Activated CD4-positive, alpha-beta T cell treated with anti-CD3 and anti-CD28 coated beads, Interleukin-2, amount 10 ng/mL, durations not matched to agents 24 days and 14 days (primary cell): Measurements from ENCODE around the gene DDX4. TPM values are rescaled to one million over a fixed set of nuclear protein-coding genes. Genes with fewer than 3 reads are reported as not detected.
"Not testable (repeated sequence)": the region's sequence is repeated elsewhere in the genome, so short reads cannot be mapped to it uniquely, and the experiment has no call there.

Source experiments
- DNase-seq: peaks from one replicate; pipeline ENCODE4 v3.0.0; 2022
- H3K27ac Mint-ChIP-seq: one replicate; pipeline ENCODE4 v1.8.0; 2022; ENCODE audit warnings: mild to moderate bottlenecking, mixed read lengths
- H3K27me3 Mint-ChIP-seq: one replicate; pipeline ENCODE4 v1.8.0; 2022; ENCODE audit warnings: mixed read lengths
- H3K36me3 Mint-ChIP-seq: one replicate; pipeline ENCODE4 v1.8.0; 2022; ENCODE audit warnings: low read depth, mild to moderate bottlenecking, mixed read lengths
- H3K4me1 Mint-ChIP-seq: one replicate; pipeline ENCODE4 v1.8.0; 2021; ENCODE audit warnings: mixed read lengths
- H3K4me3 Mint-ChIP-seq: one replicate; pipeline ENCODE4 v1.8.0; 2022; ENCODE audit warnings: mild to moderate bottlenecking, moderate library complexity, mixed read lengths
- H3K9me3 Mint-ChIP-seq: one replicate; pipeline ENCODE4 v1.8.0; 2021; ENCODE audit warnings: mixed read lengths
- intact Hi-C: fragments of 100-400 bp; cut with micrococcal nuclease; formaldehyde crosslinking; loops from one replicate; pipeline ENCODE4 v1.15.1; 2023
- total RNA-seq: library from RNA; stranded (reverse); gene quantifications from 2 replicates; pipeline ENCODE4 v1.2.3, GENCODE V29; 2022

The DDX4 gene
- total RNA-seq, 1 donor from 2014 or later: 0.40 TPM

GRCh38 chr5:55712023-55712859, 25.6 kb upstream of the DDX4 start, which contains the start of gene SLC38A9:
Gene SLC38A9, minus strand, starts transcription at chr5:55712324. Its CDS starts 14,366 bp downstream, at chr5:55697958.
- Mint-ChIP-seq H3K4me1 (peaks cover 28% of the 10 kb centered on the region), H3K27ac (peak within 1 kb of the TSS; percentile 90), H3K9me3 (peaks cover 10% of the 10 kb centered on the region), H3K4me3 (peak within 1 kb of the TSS; percentile 97), H3K27me3 (no peaks in the 10 kb centered on the region), H3K36me3 (peaks cover 12% of the 10 kb centered on the region)
- intact Hi-C loops: loop anchor here (2.0 to 5.0 kb wide), 5 partner anchors 45 to 1461 kb away; no protein-coding TSS in a partner anchor
- DNase-seq: peak; percentile 98

GRCh38 chr5:55713871-55714270, 24.0 kb upstream of the DDX4 start:
- H3K4me3 Mint-ChIP-seq: no peak overlapping the region
- DNase-seq: no peak
- peaks cover 20% of the 10 kb centered on the region for H3K4me1 Mint-ChIP-seq
- H3K9me3 Mint-ChIP-seq: peaks cover 10% of the 10 kb centered on the region
- intact Hi-C loops: loop anchor here (2.0 to 5.0 kb wide), 5 partner anchors 43 to 1459 kb away; no protein-coding TSS in a partner anchor
- H3K36me3 Mint-ChIP-seq: peaks cover 5% of the 10 kb centered on the region
- H3K27me3 Mint-ChIP-seq: no peaks in the 10 kb centered on the region
- no peak overlapping the region for H3K27ac Mint-ChIP-seq

- Mint-ChIP-seq H3K27ac (no peak overlapping the region), H3K4me1 (peaks cover 17% of the 10 kb centered on the region), H3K4me3 (no peak overlapping the region), H3K27me3 (no peaks in the 10 kb centered on the region), H3K9me3 (peaks cover 10% of the 10 kb centered on the region), H3K36me3 (peaks cover 5% of the 10 kb centered on the region)
- no peak for DNase-seq
- intact Hi-C loops: loop anchor here (5.0 kb wide), 3 partner anchors 43 to 208 kb away; no protein-coding TSS in a partner anchor
Measured at GRCh38 chr5:55714339-55714738, 23.5 kb upstream of the DDX4 start.

GRCh38 chr5:55714749-55715148, 23.1 kb upstream of the DDX4 start:
- peaks cover 5% of the 10 kb centered on the region for H3K36me3 Mint-ChIP-seq
- peaks cover 17% of the 10 kb centered on the region for H3K4me1 Mint-ChIP-seq
- H3K27me3 Mint-ChIP-seq: no peaks in the 10 kb centered on the region
- H3K4me3 Mint-ChIP-seq: no peak overlapping the region
- intact Hi-C loops: loop anchor here (5.0 kb wide), 3 partner anchors 43 to 208 kb away; no protein-coding TSS in a partner anchor
- H3K9me3 Mint-ChIP-seq: peaks cover 10% of the 10 kb centered on the region
- no peak for DNase-seq
- no peak overlapping the region for H3K27ac Mint-ChIP-seq

GRCh38 chr5:55715519-55716078, 22.3 kb upstream of the DDX4 start:
- Mint-ChIP-seq H3K27ac (no peak overlapping the region), H3K36me3 (peaks cover 5% of the 10 kb centered on the region), H3K9me3 (peaks cover 10% of the 10 kb centered on the region), H3K4me1 (peaks cover 12% of the 10 kb centered on the region), H3K4me3 (no peak overlapping the region), H3K27me3 (peaks cover 4% of the 10 kb centered on the region)
- DNase-seq: no peak
- intact Hi-C loops: no loop called here

GRCh38 chr5:55719026-55719425, 18.8 kb upstream of the DDX4 start:
- H3K4me1 Mint-ChIP-seq, H3K4me3 Mint-ChIP-seq, H3K36me3 Mint-ChIP-seq, H3K27ac Mint-ChIP-seq, H3K27me3 Mint-ChIP-seq, intact Hi-C loops, DNase-seq: not testable (repeated sequence)
- peaks cover 20% of the 10 kb centered on the region for H3K9me3 Mint-ChIP-seq

GRCh38 chr5:55720188-55720703, 17.6 kb upstream of the DDX4 start:
- intact Hi-C loops: no loop called here

GRCh38 chr5:55724281-55724680, 13.6 kb upstream of the DDX4 start:
- Mint-ChIP-seq H3K27ac (no peak overlapping the region), H3K4me1 (peaks cover 10% of the 10 kb centered on the region), H3K9me3 (peaks cover 13% of the 10 kb centered on the region), H3K4me3 (no peak overlapping the region), H3K27me3 (peaks cover 4% of the 10 kb centered on the region), H3K36me3 (no peaks in the 10 kb centered on the region)
- intact Hi-C loops: no loop called here
- no peak for DNase-seq

More at GRCh38 chr5:55720188-55720703, 17.6 kb upstream of the DDX4 start:
- Mint-ChIP-seq H3K4me1 (peaks cover 10% of the 10 kb centered on the region), H3K4me3 (no peak overlapping the region), H3K27me3 (peaks cover 4% of the 10 kb centered on the region), H3K27ac (no peak overlapping the region), H3K36me3 (peaks cover 5% of the 10 kb centered on the region), H3K9me3 (peaks cover 23% of the 10 kb centered on the region)
- DNase-seq: no peak

GRCh38 chr5:55731848-55732247, 6.0 kb upstream of the DDX4 start:
- intact Hi-C loops: no loop called here
- H3K9me3 Mint-ChIP-seq: no peaks in the 10 kb centered on the region

GRCh38 chr5:55732585-55732984, 5.3 kb upstream of the DDX4 start:
- no peak overlapping the region for H3K27ac Mint-ChIP-seq
- no peak overlapping the region for H3K4me3 Mint-ChIP-seq
- no peaks in the 10 kb centered on the region for H3K9me3 Mint-ChIP-seq
- intact Hi-C loops: no loop called here
- no peaks in the 10 kb centered on the region for H3K27me3 Mint-ChIP-seq
- DNase-seq: no peak
- no peaks in the 10 kb centered on the region for H3K4me1 Mint-ChIP-seq
- no peaks in the 10 kb centered on the region for H3K36me3 Mint-ChIP-seq

More at GRCh38 chr5:55731848-55732247, 6.0 kb upstream of the DDX4 start:
- DNase-seq: no peak
- Mint-ChIP-seq H3K4me3 (no peak overlapping the region), H3K36me3 (no peaks in the 10 kb centered on the region), H3K4me1 (no peaks in the 10 kb centered on the region), H3K27me3 (no peaks in the 10 kb centered on the region), H3K27ac (no peak overlapping the region)

GRCh38 chr5:55734658-55735057, 3.2 kb upstream of the DDX4 start:
- Mint-ChIP-seq H3K4me3 (no peak overlapping the region), H3K36me3 (no peaks in the 10 kb centered on the region), H3K27me3 (peaks cover 2% of the 10 kb centered on the region), H3K27ac (no peak overlapping the region), H3K4me1 (no peaks in the 10 kb centered on the region), H3K9me3 (no peaks in the 10 kb centered on the region)
- DNase-seq: no peak
- intact Hi-C loops: no loop called here

GRCh38 chr5:55742778-55743177, 4.9 kb downstream of the DDX4 start:
- Mint-ChIP-seq H3K27me3 (peaks cover 9% of the 10 kb centered on the region), H3K9me3 (peaks cover 4% of the 10 kb centered on the region), H3K27ac (no peak overlapping the region), H3K36me3 (no peaks in the 10 kb centered on the region), H3K4me1 (peaks cover 1% of the 10 kb centered on the region), H3K4me3 (no peak overlapping the region)
- no peak for DNase-seq
- intact Hi-C loops: no loop called here

GRCh38 chr5:55747778-55748318, 10.0 kb downstream of the DDX4 start:
- Mint-ChIP-seq H3K4me1 (peaks cover 6% of the 10 kb centered on the region), H3K4me3 (no peak overlapping the region), H3K27ac (no peak overlapping the region), H3K27me3 (peaks cover 4% of the 10 kb centered on the region), H3K36me3 (no peaks in the 10 kb centered on the region), H3K9me3 (peaks cover 4% of the 10 kb centered on the region)
- intact Hi-C loops: no loop called here
- DNase-seq: no peak

- Mint-ChIP-seq H3K36me3 (no peaks in the 10 kb centered on the region), H3K4me3 (no peak overlapping the region), H3K27ac (peak overlapping the region; percentile 11), H3K4me1 (peaks cover 6% of the 10 kb centered on the region), H3K9me3 (peaks cover 4% of the 10 kb centered on the region), H3K27me3 (peaks cover 3% of the 10 kb centered on the region)
- no peak for DNase-seq
- intact Hi-C loops: loop anchor here (1.0 kb wide), 1 partner anchor 9 kb away; no protein-coding TSS in a partner anchor
Measured at GRCh38 chr5:55749387-55749786, 11.5 kb downstream of the DDX4 start.
